GM12892 (cell line): ENCODE measurements around the gene C1QTNF4.

ENCODE experiments used
- POLR2AphosphoS5 ChIP-seq: IDR thresholded peaks from 2 replicates; pipeline ENCODE4 v1.6.1; 2011; ENCODE audit warnings: low read depth, low read length, control low read depth
- TAF1 ChIP-seq: IDR thresholded peaks from 2 replicates; pipeline ENCODE4 v1.6.1; 2011; ENCODE audit warnings: low read depth, mild to moderate bottlenecking, control low read depth, low read length, borderline replicate concordance

GRCh38 chr11:47609675-47610074, 15.5 kb upstream of the C1QTNF4 start:
- TF ChIP-seq POLR2AphosphoS5 (no peak), TAF1 (no peak)
